Ectodermal cell (in vitro differentiated cells): ENCODE data around the gene SMIM3. TPM values are rescaled to one million over a fixed set of nuclear protein-coding genes. Genes with fewer than 3 reads are reported as not detected.
"Not testable (repeated sequence)": the region's sequence is repeated elsewhere in the genome, so short reads cannot be mapped to it uniquely, and the experiment has no call there.

Experiments
- H3K27ac ChIP-seq: 2 replicates; pipeline ENCODE4 v1.7.0; 2013; ENCODE audit warnings: mild to moderate bottlenecking, low read depth, low read length; ENCODE audit not compliant: insufficient read depth, poor library complexity, severe bottlenecking
- H3K27me3 ChIP-seq: 2 replicates; pipeline ENCODE4 v1.7.0; 2013; ENCODE audit warnings: mild to moderate bottlenecking, low read length; ENCODE audit not compliant: insufficient read depth, control insufficient read depth, poor library complexity, severe bottlenecking
- H3K36me3 ChIP-seq: one replicate; pipeline ENCODE4 v1.7.0; 2013; ENCODE audit warnings: low read length; ENCODE audit not compliant: control insufficient read depth, insufficient read depth
- H3K4me1 ChIP-seq: one replicate; pipeline ENCODE4 v1.7.0; 2013; ENCODE audit warnings: low read length; ENCODE audit not compliant: control insufficient read depth, insufficient read depth
- H3K4me3 ChIP-seq: 2 replicates; pipeline ENCODE4 v1.7.0; 2013; ENCODE audit warnings: low read depth, low read length, control low read depth; ENCODE audit not compliant: insufficient read depth
- H3K9me3 ChIP-seq: 2 replicates; pipeline ENCODE4 v1.7.0; 2013; ENCODE audit warnings: mild to moderate bottlenecking, low read length, moderate library complexity; ENCODE audit not compliant: control insufficient read depth
- WGBS, 2 experiments: methylation state at CpG; one replicate each; pipeline ENCODE4 v1.1.7; 2013; ENCODE audit warnings: missing lambda C conversion rate in 2 of 2; 5-methylcytosine and 5-hydroxymethylcytosine counted together
- polyA plus RNA-seq, 4 experiments: library from polyadenylated mRNA; stranded (reverse); fragments of 50-300 nt; gene quantifications; one replicate each; pipeline ENCODE4 v1.2.3, GENCODE V29; 2013

The SMIM3 gene, protein sequence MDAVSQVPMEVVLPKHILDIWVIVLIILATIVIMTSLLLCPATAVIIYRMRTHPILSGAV
- 16.6 TPM for polyA plus RNA-seq (2013, experiment 1 of 4)
- polyA plus RNA-seq (2013, experiment 2 of 4) = 13.5 TPM
- 13.9 TPM for polyA plus RNA-seq (2013, experiment 3 of 4)
- 15.2 TPM for polyA plus RNA-seq (2013, experiment 4 of 4)

DNA sequence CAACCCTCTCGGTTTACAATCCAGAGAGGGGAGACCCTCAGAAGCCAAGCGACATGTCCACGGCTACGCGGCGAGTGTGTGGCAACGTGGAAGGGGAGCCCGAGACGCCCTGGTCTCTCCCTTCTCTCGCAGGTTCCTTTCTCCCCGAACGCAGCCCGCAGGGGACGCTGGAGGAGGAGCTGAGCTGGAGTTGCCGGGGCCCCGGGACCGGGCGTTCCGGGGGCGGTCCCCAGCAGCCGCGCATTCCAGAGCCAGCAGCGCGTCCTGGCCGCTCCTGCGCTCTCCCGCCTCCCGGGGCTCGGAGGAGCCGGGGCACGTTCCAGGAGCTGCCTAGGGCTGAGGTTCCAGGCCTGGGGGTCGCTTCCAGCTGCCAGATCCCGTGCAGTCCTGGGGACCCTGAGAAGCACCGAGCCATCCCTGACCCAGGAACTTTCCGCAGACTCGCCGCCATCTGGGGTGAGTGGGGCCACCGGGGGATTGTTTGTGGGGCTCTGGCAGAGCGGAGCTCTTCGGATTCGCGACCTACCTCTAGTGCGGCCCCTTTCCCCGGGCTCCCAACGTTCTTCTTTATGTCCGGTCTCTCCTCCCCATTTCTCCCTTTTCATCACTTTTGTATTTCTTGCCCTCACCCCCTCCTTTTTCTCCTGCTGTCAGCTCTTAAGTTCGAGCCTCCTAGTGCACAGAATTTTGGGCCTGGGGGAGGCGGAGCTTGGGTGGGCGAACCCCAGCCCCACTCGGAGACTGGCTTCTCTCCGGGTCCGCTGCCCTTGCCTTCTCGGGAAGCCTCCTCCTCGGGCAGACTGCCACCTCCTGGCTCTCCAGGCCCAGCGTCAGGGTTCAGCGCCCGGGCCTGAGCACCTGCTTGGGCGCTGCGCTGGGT, at the start of gene SMIM3:
Gene SMIM3 (plus strand): TSS at position 241 of the 880 bp plus-strand sequence. CDS start 16,684 bp downstream, outside the sequence.
- H3K27ac ChIP-seq = peak within 1 kb of the TSS; percentile 72
- peak within 1 kb of the TSS; percentile 71 for H3K4me3 ChIP-seq
- H3K9me3 ChIP-seq = no peaks in the 10 kb centered on the region
- H3K4me1 ChIP-seq = peaks cover 5% of the 10 kb centered on the region
- WGBS, 2 experiments = 0 to 1% methylated on average over 59 of the region's 59 CpGs
- no peaks in the 10 kb centered on the region for H3K36me3 ChIP-seq
- H3K27me3 ChIP-seq = no peaks in the 10 kb centered on the region

- no peak overlapping the region for H3K27ac ChIP-seq
- peaks cover 40% of the 10 kb centered on the region for H3K36me3 ChIP-seq
- no peaks in the 10 kb centered on the region for H3K27me3 ChIP-seq
- H3K4me3 ChIP-seq = no peak overlapping the region
- no peaks in the 10 kb centered on the region for H3K4me1 ChIP-seq
- no peaks in the 10 kb centered on the region for H3K9me3 ChIP-seq
- WGBS, 2 experiments = 52 to 70% methylated on average over 2 of the region's 4 CpGs
Measured at GRCh38 chr5:150729859-150730258, 48.7 kb upstream of the SMIM3 start.

DNA sequence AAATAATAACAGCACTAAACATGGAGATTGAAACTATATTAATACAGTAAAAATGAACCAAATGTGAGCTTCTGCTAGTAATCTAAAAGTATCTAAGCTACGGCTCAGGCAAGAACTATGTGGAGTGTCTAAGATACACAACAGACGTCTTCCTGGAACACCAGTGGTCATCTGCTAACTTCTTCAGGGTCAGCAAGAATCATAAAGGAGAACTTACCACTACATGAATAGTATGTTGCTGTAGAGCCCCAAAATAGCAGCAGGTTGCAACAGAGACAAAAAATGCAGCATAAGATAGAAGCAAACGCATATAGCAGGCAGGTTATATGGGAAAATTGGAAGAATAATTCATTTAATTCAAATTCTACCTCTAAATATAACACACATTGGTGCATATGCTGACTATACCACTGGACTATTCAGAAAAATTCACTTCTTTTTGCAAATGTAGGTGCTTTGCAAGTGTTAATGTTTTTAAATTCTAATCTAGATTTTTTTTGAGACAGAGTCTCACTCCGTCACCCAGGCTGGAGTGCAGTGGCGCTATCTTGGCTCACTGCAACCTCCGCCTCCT, 46.8 kb upstream of the SMIM3 start:
- H3K27me3 ChIP-seq = no peaks in the 10 kb centered on the region
- no peak overlapping the region for H3K4me3 ChIP-seq
- no peaks in the 10 kb centered on the region for H3K9me3 ChIP-seq
- H3K36me3 ChIP-seq = peaks cover 32% of the 10 kb centered on the region
- H3K27ac ChIP-seq = no peak overlapping the region
- WGBS, 2 experiments = 95 to 96% methylated on average over 5 to 6 of the region's 6 CpGs
- H3K4me1 ChIP-seq = no peaks in the 10 kb centered on the region

GRCh38 chr5:150734579-150735384, 43.8 kb upstream of the SMIM3 start:
- Histone ChIP-seq H3K4me3 (no peak overlapping the region), H3K9me3 (no peaks in the 10 kb centered on the region), H3K4me1 (no peaks in the 10 kb centered on the region), H3K27ac (no peak overlapping the region), H3K36me3 (peaks cover 26% of the 10 kb centered on the region), H3K27me3 (no peaks in the 10 kb centered on the region)
- 90 to 91% methylated on average over 7 of the region's 7 CpGs for WGBS, 2 experiments

DNA sequence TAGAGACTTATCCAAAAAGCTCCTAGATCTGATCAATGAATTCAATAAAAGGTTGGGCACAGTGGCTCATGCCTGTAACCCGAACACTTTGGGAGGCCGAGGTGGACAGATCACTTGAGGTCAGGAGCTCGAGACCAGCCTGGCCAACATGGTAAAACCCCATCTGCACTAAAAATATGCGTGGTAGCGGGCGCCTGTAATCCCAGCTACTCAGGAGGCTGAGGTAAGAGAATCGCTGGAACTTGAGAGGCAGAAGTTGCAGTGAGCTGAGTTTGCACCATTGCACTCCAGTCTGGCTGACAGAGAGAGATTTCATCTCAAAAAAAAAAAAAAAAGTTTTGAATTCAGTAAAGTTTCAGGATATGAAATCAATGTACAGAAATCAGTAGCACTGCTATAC, 39.7 kb upstream of the SMIM3 start:
- no peak overlapping the region for H3K27ac ChIP-seq
- H3K9me3 ChIP-seq = no peaks in the 10 kb centered on the region
- H3K36me3 ChIP-seq = peaks cover 3% of the 10 kb centered on the region
- 91% methylated on average over 7 of the region's 7 CpGs for WGBS, 2 experiments
- no peaks in the 10 kb centered on the region for H3K27me3 ChIP-seq
- no peaks in the 10 kb centered on the region for H3K4me1 ChIP-seq
- no peak overlapping the region for H3K4me3 ChIP-seq

DNA sequence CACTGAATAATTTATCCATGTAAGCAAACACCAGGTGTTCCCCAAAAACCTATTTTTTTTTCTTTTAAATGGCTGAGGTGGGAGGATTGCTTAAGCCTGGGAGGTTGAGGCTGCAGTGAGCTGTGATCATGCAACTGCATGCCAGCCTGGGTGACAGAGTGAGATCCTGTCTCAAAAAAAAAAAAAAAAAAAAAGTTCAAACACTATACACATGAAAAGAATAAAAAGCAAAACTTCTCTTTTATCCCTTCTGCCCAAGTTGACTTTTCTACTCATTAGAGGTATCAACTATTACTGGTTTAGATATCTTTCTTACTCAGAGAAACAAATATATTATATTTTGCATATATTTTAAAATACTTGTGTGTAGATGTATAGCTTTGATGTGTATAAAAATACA, 37.6 kb upstream of the SMIM3 start:
- Histone ChIP-seq H3K36me3 (peaks cover 3% of the 10 kb centered on the region), H3K9me3 (no peaks in the 10 kb centered on the region), H3K4me3 (no peak overlapping the region), H3K27ac (no peak overlapping the region), H3K4me1 (no peaks in the 10 kb centered on the region), H3K27me3 (no peaks in the 10 kb centered on the region)

DNA sequence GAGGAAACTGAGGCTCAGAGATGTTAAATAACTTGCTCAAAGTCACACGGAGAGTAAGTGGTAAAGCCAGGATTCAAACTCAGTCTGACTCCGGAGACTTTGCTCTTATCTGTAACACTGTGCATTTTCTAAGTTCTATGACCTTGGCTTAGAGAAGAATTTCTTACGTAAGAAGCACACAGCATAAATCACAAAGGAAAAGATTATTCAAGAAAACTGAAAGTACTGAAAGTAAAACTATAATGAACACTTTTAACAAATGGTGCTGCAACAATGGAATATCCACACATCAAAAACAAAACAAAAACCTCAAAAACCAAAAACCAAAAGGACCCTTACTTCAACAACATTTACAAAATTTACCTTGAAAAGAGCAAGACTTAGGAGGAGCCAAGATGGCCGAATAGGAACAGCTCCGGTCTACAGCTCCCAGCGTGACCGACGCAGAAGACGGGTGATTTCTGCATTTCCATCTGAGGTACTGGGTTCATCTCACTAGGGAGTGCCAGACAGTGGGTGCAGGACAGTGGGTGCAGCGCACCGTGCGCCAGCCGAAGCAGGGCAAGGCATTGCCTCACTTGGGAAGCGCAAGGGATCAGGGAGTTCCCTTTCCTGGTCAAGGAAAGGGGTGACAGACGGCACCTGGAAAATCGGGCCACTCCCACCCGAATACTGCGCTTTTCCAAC, 36.0 kb upstream of the SMIM3 start:
- not testable (repeated sequence) for H3K27me3 ChIP-seq, H3K36me3 ChIP-seq, H3K27ac ChIP-seq, H3K4me1 ChIP-seq, H3K4me3 ChIP-seq, H3K9me3 ChIP-seq
- WGBS, 2 experiments = 94 to 95% methylated on average over 18 of the region's 18 CpGs

- not testable (repeated sequence) for H3K27ac ChIP-seq, H3K36me3 ChIP-seq, H3K4me1 ChIP-seq, H3K27me3 ChIP-seq, H3K9me3 ChIP-seq, H3K4me3 ChIP-seq
- 91 to 93% methylated on average over 9 of the region's 9 CpGs for WGBS, 2 experiments
Measured at GRCh38 chr5:150743142-150743488, 35.4 kb upstream of the SMIM3 start.

- Histone ChIP-seq H3K4me1 (no peaks in the 10 kb centered on the region), H3K4me3 (no peak overlapping the region), H3K27ac (no peak overlapping the region), H3K27me3 (no peaks in the 10 kb centered on the region), H3K9me3 (no peaks in the 10 kb centered on the region), H3K36me3 (peaks cover 30% of the 10 kb centered on the region)
- WGBS, 2 experiments = 94 to 100% methylated on average over 2 of the region's 2 CpGs
Measured at GRCh38 chr5:150750469-150750868, 28.1 kb upstream of the SMIM3 start.
